Esophagus muscularis mucosa (tissue), 3 donors: ENCODE data around the gene GJB4.
"Not testable (repeated sequence)": the region's sequence is repeated elsewhere in the genome, so short reads cannot be mapped to it uniquely, and the experiment has no call there.

Experiments
- POLR2A ChIP-seq: fragments of 450-650 bp; IDR thresholded peaks from one replicate; pipeline ENCODE4 v1.6.1; 2017; ENCODE audit warnings: antibody characterized with exemption, moderate library complexity, mild to moderate bottlenecking, low read depth
- POLR2AphosphoS5 ChIP-seq, 2 donors: sonication (generic); formaldehyde crosslinking; IDR thresholded peaks; one replicate each; pipeline ENCODE4 v1.6.1; 2017; ENCODE audit warnings: antibody characterized with exemption in 2 of 2
- TF ChIP-seq, protein P1 (sequence below), 3 experiments: fragments of 200-600 bp in 2 of 3; fragments of 450-650 bp in 1 of 3; sonication (generic) in 2 of 3; IDR thresholded peaks; one replicate each; pipeline ENCODE4 v1.5.1; 2017 to 2019; ENCODE audit warnings: antibody characterized with exemption in 3 of 3, mild to moderate bottlenecking in 2 of 3, moderate library complexity in 1 of 3

GRCh38 chr1:34737236-34737635, 22.3 kb upstream of the GJB4 start:
- not testable (repeated sequence) for TF ChIP-seq POLR2A; POLR2AphosphoS5 (IDR thresholded peaks at IDR 0.05)
- TF ChIP-seq, protein P1, sequence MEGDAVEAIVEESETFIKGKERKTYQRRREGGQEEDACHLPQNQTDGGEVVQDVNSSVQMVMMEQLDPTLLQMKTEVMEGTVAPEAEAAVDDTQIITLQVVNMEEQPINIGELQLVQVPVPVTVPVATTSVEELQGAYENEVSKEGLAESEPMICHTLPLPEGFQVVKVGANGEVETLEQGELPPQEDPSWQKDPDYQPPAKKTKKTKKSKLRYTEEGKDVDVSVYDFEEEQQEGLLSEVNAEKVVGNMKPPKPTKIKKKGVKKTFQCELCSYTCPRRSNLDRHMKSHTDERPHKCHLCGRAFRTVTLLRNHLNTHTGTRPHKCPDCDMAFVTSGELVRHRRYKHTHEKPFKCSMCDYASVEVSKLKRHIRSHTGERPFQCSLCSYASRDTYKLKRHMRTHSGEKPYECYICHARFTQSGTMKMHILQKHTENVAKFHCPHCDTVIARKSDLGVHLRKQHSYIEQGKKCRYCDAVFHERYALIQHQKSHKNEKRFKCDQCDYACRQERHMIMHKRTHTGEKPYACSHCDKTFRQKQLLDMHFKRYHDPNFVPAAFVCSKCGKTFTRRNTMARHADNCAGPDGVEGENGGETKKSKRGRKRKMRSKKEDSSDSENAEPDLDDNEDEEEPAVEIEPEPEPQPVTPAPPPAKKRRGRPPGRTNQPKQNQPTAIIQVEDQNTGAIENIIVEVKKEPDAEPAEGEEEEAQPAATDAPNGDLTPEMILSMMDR (IDR thresholded peaks at IDR 0.05), result not testable (repeated sequence)
